Nephron progenitor cell (in vitro differentiated cells): ENCODE results near the gene SERGEF.

Experiments
- DNase-seq: peaks from one replicate; pipeline ENCODE4 v3.0.0; 2021
- H3K27ac Mint-ChIP-seq: 2 replicates; pipeline ENCODE4 v1.8.0; 2021; ENCODE audit warnings: mild to moderate bottlenecking, moderate library complexity, mixed read lengths
- H3K27me3 Mint-ChIP-seq: 2 replicates; pipeline ENCODE4 v1.8.0; 2021; ENCODE audit warnings: mild to moderate bottlenecking, low read depth, mixed read lengths; ENCODE audit not compliant: poor library complexity
- H3K36me3 Mint-ChIP-seq: 2 replicates; pipeline ENCODE4 v1.8.0; 2021; ENCODE audit warnings: low read depth, mixed read lengths
- H3K4me1 Mint-ChIP-seq: 2 replicates; pipeline ENCODE4 v1.8.0; 2021; ENCODE audit warnings: mixed read lengths
- H3K4me3 Mint-ChIP-seq: 2 replicates; pipeline ENCODE4 v1.8.0; 2021; ENCODE audit warnings: mild to moderate bottlenecking, moderate library complexity, mixed read lengths
- H3K9me3 Mint-ChIP-seq: 2 replicates; pipeline ENCODE4 v1.8.0; 2021; ENCODE audit warnings: mild to moderate bottlenecking, moderate library complexity, mixed read lengths
- CTCF ChIP-seq: fragments of 200-600 bp; sonication (generic); IDR thresholded peaks from 2 replicates; pipeline ENCODE4 v1.5.0; 2021; ENCODE audit warnings: antibody characterized with exemption

SERGEF gene

GRCh38 chr11:17972987-17973386 lies 39.9 kb downstream of the SERGEF start:
- peak; percentile 69 for TF ChIP-seq CTCF
- H3K36me3 Mint-ChIP-seq, result peaks cover 29% of the 10 kb centered on the region
- DNase-seq, result peak; percentile 66
- H3K4me3 Mint-ChIP-seq, result no peak overlapping the region
- peaks cover 6% of the 10 kb centered on the region for H3K27me3 Mint-ChIP-seq
- no peaks in the 10 kb centered on the region for H3K4me1 Mint-ChIP-seq
- H3K27ac Mint-ChIP-seq, result no peak overlapping the region
- peaks cover 19% of the 10 kb centered on the region for H3K9me3 Mint-ChIP-seq

GRCh38 chr11:17968206-17968605 lies 44.6 kb downstream of the SERGEF start:
- no peak overlapping the region for H3K4me3 Mint-ChIP-seq
- H3K4me1 Mint-ChIP-seq, result no peaks in the 10 kb centered on the region
- no peak for DNase-seq
- H3K27ac Mint-ChIP-seq, result no peak overlapping the region
- peaks cover 29% of the 10 kb centered on the region for H3K36me3 Mint-ChIP-seq
- peaks cover 19% of the 10 kb centered on the region for H3K9me3 Mint-ChIP-seq
- H3K27me3 Mint-ChIP-seq, result peaks cover 6% of the 10 kb centered on the region
- no peak for TF ChIP-seq CTCF

GRCh38 chr11:17967661-17968060 lies 45.2 kb downstream of the SERGEF start:
- Mint-ChIP-seq H3K36me3 (peaks cover 25% of the 10 kb centered on the region), H3K27ac (no peak overlapping the region)
- DNase-seq, result no peak

GRCh38 chr11:17960091-17960490 lies 52.8 kb downstream of the SERGEF start:
- no peak for TF ChIP-seq CTCF
- H3K36me3 Mint-ChIP-seq, result peaks cover 21% of the 10 kb centered on the region
- no peaks in the 10 kb centered on the region for H3K27me3 Mint-ChIP-seq
- no peaks in the 10 kb centered on the region for H3K4me1 Mint-ChIP-seq
- H3K27ac Mint-ChIP-seq, result no peak overlapping the region
- no peak overlapping the region for H3K4me3 Mint-ChIP-seq
- DNase-seq, result no peak
- H3K9me3 Mint-ChIP-seq, result no peaks in the 10 kb centered on the region

More at GRCh38 chr11:17967661-17968060, 45.2 kb downstream of the SERGEF start:
- H3K4me3 Mint-ChIP-seq, result no peak overlapping the region
- H3K9me3 Mint-ChIP-seq, result peaks cover 19% of the 10 kb centered on the region
- no peaks in the 10 kb centered on the region for H3K4me1 Mint-ChIP-seq
- H3K27me3 Mint-ChIP-seq, result peaks cover 6% of the 10 kb centered on the region
- no peak for TF ChIP-seq CTCF

GRCh38 chr11:17958446-17958845 lies 54.4 kb downstream of the SERGEF start:
- Mint-ChIP-seq H3K36me3 (peaks cover 24% of the 10 kb centered on the region), H3K4me3 (no peak overlapping the region), H3K4me1 (no peaks in the 10 kb centered on the region), H3K27ac (no peak overlapping the region), H3K9me3 (no peaks in the 10 kb centered on the region), H3K27me3 (no peaks in the 10 kb centered on the region)
- DNase-seq, result no peak
- no peak for TF ChIP-seq CTCF

- Mint-ChIP-seq H3K27me3 (no peaks in the 10 kb centered on the region), H3K36me3 (peaks cover 29% of the 10 kb centered on the region), H3K4me3 (no peak overlapping the region), H3K9me3 (no peaks in the 10 kb centered on the region), H3K4me1 (peaks cover 14% of the 10 kb centered on the region), H3K27ac (no peak overlapping the region)
- TF ChIP-seq CTCF, result no peak
- DNase-seq, result no peak
Observed at GRCh38 chr11:17954395-17955252, 58.2 kb downstream of the SERGEF start.
